Neuronal stem cell (in vitro differentiated cells): ENCODE data around the gene LDAF1.

Experiments used
- DNase-seq: peaks from one replicate; pipeline ENCODE4 v3.0.0-alpha.2; 2013; ENCODE audit warnings: low spot score
- H2AFZ ChIP-seq: one replicate; pipeline ENCODE4 v1.6.1; 2013; ENCODE audit warnings: mild to moderate bottlenecking, low read length, inconsistent platforms
- H2AK5ac ChIP-seq: 2 replicates; pipeline ENCODE4 v1.6.1; 2013; ENCODE audit warnings: low read depth, mild to moderate bottlenecking, inconsistent platforms, low read length, moderate library complexity, mixed read lengths
- H2BK120ac ChIP-seq: 2 replicates; pipeline ENCODE4 v1.6.1; 2013; ENCODE audit warnings: low read depth, mild to moderate bottlenecking, inconsistent platforms, low read length, moderate library complexity, mixed read lengths
- H2BK12ac ChIP-seq: one replicate; pipeline ENCODE4 v1.6.1; 2013; ENCODE audit warnings: low read length, inconsistent platforms
- H2BK15ac ChIP-seq: 2 replicates; pipeline ENCODE4 v1.6.1; 2013; ENCODE audit warnings: mild to moderate bottlenecking, low read length, inconsistent platforms, mixed read lengths
- H2BK5ac ChIP-seq: one replicate; pipeline ENCODE4 v1.6.1; 2013; ENCODE audit warnings: inconsistent platforms, mild to moderate bottlenecking, low read length, moderate library complexity
- H3K14ac ChIP-seq: one replicate; pipeline ENCODE4 v1.6.1; 2013; ENCODE audit warnings: low read length, inconsistent platforms
- H3K18ac ChIP-seq: 2 replicates; pipeline ENCODE4 v1.6.1; 2013; ENCODE audit warnings: low read length, inconsistent platforms
- H3K23ac ChIP-seq: 2 replicates; pipeline ENCODE4 v1.6.1; 2013; ENCODE audit warnings: low read depth, mild to moderate bottlenecking, mixed read lengths, low read length, inconsistent platforms; ENCODE audit not compliant: poor library complexity
- H3K27ac ChIP-seq: replicated peaks from 3 replicates; pipeline ENCODE4 v1.5.1; 2013; ENCODE audit warnings: low read length, inconsistent platforms
- H3K27me3 ChIP-seq, 3 experiments: 2 replicates each; pipeline ENCODE4 v1.6.1; 2013; ENCODE audit warnings: low read length in 3 of 3, mild to moderate bottlenecking in 2 of 3, inconsistent platforms in 1 of 3, low read depth in 1 of 3, mixed read lengths in 1 of 3, moderate library complexity in 1 of 3; ENCODE audit not compliant: control insufficient read depth in 3 of 3, insufficient read depth in 3 of 3
- H3K36me3 ChIP-seq, 2 donors: replicated peaks in 1 of 2; 2 replicates each; pipeline ENCODE4 v1.6.1; 2013; ENCODE audit warnings: low read length in 2 of 2; ENCODE audit not compliant: control insufficient read depth in 2 of 2, insufficient read depth in 2 of 2
- H3K4ac ChIP-seq: 2 replicates; pipeline ENCODE4 v1.6.1; 2013; ENCODE audit warnings: inconsistent platforms, mild to moderate bottlenecking, low read length, moderate library complexity
- H3K4me1 ChIP-seq, 2 donors: 1 replicate in 1 of 2; 2 replicates in 1 of 2; pipeline ENCODE4 v1.6.1; 2013; ENCODE audit warnings: low read length in 2 of 2, low read depth in 1 of 2; ENCODE audit not compliant: control insufficient read depth in 2 of 2, insufficient read depth in 1 of 2
- H3K4me2 ChIP-seq: one replicate; pipeline ENCODE4 v1.6.1; 2013; ENCODE audit warnings: mild to moderate bottlenecking, low read length, inconsistent platforms; ENCODE audit not compliant: insufficient read depth, poor library complexity, severe bottlenecking
- H3K4me3 ChIP-seq, 2 donors: 2 replicates each; pipeline ENCODE4 v1.5.1; 2013; ENCODE audit warnings: low read length in 2 of 2, mild to moderate bottlenecking in 2 of 2, inconsistent platforms in 1 of 2, moderate library complexity in 1 of 2
- H3K79me1 ChIP-seq: one replicate; pipeline ENCODE4 v1.6.1; 2013; ENCODE audit warnings: low read depth, mild to moderate bottlenecking, inconsistent platforms, low read length, moderate library complexity
- H3K9ac ChIP-seq: one replicate; pipeline ENCODE4 v1.6.1; 2013; ENCODE audit warnings: mild to moderate bottlenecking, low read depth, low read length, inconsistent platforms; ENCODE audit not compliant: poor library complexity
- H3K9me3 ChIP-seq, 2 donors: replicated peaks in 1 of 2; 2 replicates each; pipeline versions ENCODE3 to v1.6.1; 2013; ENCODE audit warnings: low read length in 2 of 2, mild to moderate bottlenecking in 2 of 2, inconsistent platforms in 1 of 2, low read depth in 1 of 2, mixed read lengths in 1 of 2, moderate library complexity in 1 of 2; ENCODE audit not compliant: control insufficient read depth in 2 of 2, insufficient read depth in 1 of 2
- H4K8ac ChIP-seq: one replicate; pipeline ENCODE4 v1.6.1; 2013; ENCODE audit warnings: low read depth, mild to moderate bottlenecking, inconsistent platforms, low read length, moderate library complexity
- H4K91ac ChIP-seq: one replicate; pipeline ENCODE4 v1.6.1; 2013; ENCODE audit warnings: low read length, low read depth, mild to moderate bottlenecking, inconsistent platforms; ENCODE audit not compliant: poor library complexity
- WGBS, 2 donors: extraction: QIAGEN DNeasy Blood & Tissue Kit; methylation state at CpG; one replicate each; pipeline ENCODE4 v1.1.7; 2013; ENCODE audit warnings: missing lambda C conversion rate in 2 of 2, mixed read lengths in 1 of 2; ENCODE audit not compliant: insufficient read length in 2 of 2, insufficient replicate concordance in 1 of 2; ENCODE audit errors: extremely low coverage in 2 of 2; 5-methylcytosine and 5-hydroxymethylcytosine counted together

Gene LDAF1

GRCh38 chr16:21183995-21184394, 25.5 kb downstream of the LDAF1 start:
- H3K79me1 ChIP-seq: no peaks in the 10 kb centered on the region
- no peak overlapping the region for H3K4me2 ChIP-seq
- H2BK5ac ChIP-seq: no peak overlapping the region
- no peak overlapping the region for H4K91ac ChIP-seq
- no peaks in the 10 kb centered on the region for H3K4me1 ChIP-seq
- no peak overlapping the region for H4K8ac ChIP-seq
- H3K23ac ChIP-seq: no peak overlapping the region
- H3K14ac ChIP-seq: no peak overlapping the region
- no peaks in the 10 kb centered on the region for H3K27me3 ChIP-seq
- H2BK15ac ChIP-seq: no peak overlapping the region
- H2AK5ac ChIP-seq: no peak overlapping the region
- no peak overlapping the region for H2BK120ac ChIP-seq
- H3K9me3 ChIP-seq: peaks cover 4 to 17% of the 10 kb centered on the region in 2 donors
- no peak overlapping the region for H2AFZ ChIP-seq
- no peak overlapping the region for H2BK12ac ChIP-seq
- H3K9ac ChIP-seq: no peak overlapping the region
- H3K27ac ChIP-seq: no peak overlapping the region
- no peak overlapping the region for H3K18ac ChIP-seq
- peaks cover 17 to 33% of the 10 kb centered on the region in 2 donors for H3K36me3 ChIP-seq
- WGBS, 2 donors: no CpG with 5 or more reads among the region's 3 CpGs
- DNase-seq: no peak
- H3K4ac ChIP-seq: no peak overlapping the region
- H3K4me3 ChIP-seq: no peak overlapping the region

GRCh38 chr16:21184834-21185233, 26.4 kb downstream of the LDAF1 start:
- no peak overlapping the region for H2BK5ac ChIP-seq
- H4K8ac ChIP-seq: no peak overlapping the region
- no peak overlapping the region for H3K4ac ChIP-seq
- H2BK120ac ChIP-seq: no peak overlapping the region
- H3K9ac ChIP-seq: no peak overlapping the region
- H3K79me1 ChIP-seq: no peaks in the 10 kb centered on the region
- H2BK12ac ChIP-seq: no peak overlapping the region
- H3K14ac ChIP-seq: no peak overlapping the region
- H3K4me1 ChIP-seq: no peaks in the 10 kb centered on the region
- no peak overlapping the region for H3K18ac ChIP-seq
- H3K27ac ChIP-seq: no peak overlapping the region
- H2AFZ ChIP-seq: no peak overlapping the region
- no peak overlapping the region for H3K4me3 ChIP-seq
- no peak overlapping the region for H3K4me2 ChIP-seq
- no peak overlapping the region for H2AK5ac ChIP-seq
- no peaks in the 10 kb centered on the region for H3K27me3 ChIP-seq
- H4K91ac ChIP-seq: no peak overlapping the region
- peaks cover 4 to 17% of the 10 kb centered on the region in 2 donors for H3K9me3 ChIP-seq
- no peak overlapping the region for H2BK15ac ChIP-seq
- no peak overlapping the region for H3K23ac ChIP-seq
- H3K36me3 ChIP-seq: peaks cover 10 to 25% of the 10 kb centered on the region in 2 donors
- WGBS, 2 donors: no CpG with 5 or more reads among the region's 3 CpGs
- no peak for DNase-seq

- Histone ChIP-seq H3K4me2 (no peak overlapping the region), H3K18ac (no peak overlapping the region), H3K9me3 (peaks cover 4 to 15% of the 10 kb centered on the region in 2 donors), H2AFZ (no peak overlapping the region), H2BK5ac (no peak overlapping the region), H4K8ac (no peak overlapping the region), H2BK12ac (no peak overlapping the region), H3K9ac (no peak overlapping the region), H3K4me1 (no peaks in the 10 kb centered on the region), H3K27me3 (no peaks in the 10 kb centered on the region), H3K14ac (no peak overlapping the region), H3K36me3 (peaks cover 7 to 19% of the 10 kb centered on the region in 2 donors), H3K79me1 (no peaks in the 10 kb centered on the region), H3K23ac (no peak overlapping the region), H2BK120ac (no peak overlapping the region), H2AK5ac (no peak overlapping the region), H3K27ac (no peak overlapping the region), H3K4me3 (no peak overlapping the region), H4K91ac (no peak overlapping the region), H2BK15ac (no peak overlapping the region), H3K4ac (no peak overlapping the region)
- no CpG with 5 or more reads among the region's 12 CpGs for WGBS, 2 donors
- no peak for DNase-seq
Observed at GRCh38 chr16:21185659-21186325, 27.3 kb downstream of the LDAF1 start.

- Histone ChIP-seq H3K4me2 (no peak overlapping the region), H3K27me3 (no peaks in the 10 kb centered on the region), H3K23ac (no peak overlapping the region), H3K18ac (no peak overlapping the region), H4K91ac (no peak overlapping the region), H2BK12ac (no peak overlapping the region), H3K36me3 (peaks cover 4 to 13% of the 10 kb centered on the region in 2 donors), H3K4ac (no peak overlapping the region), H3K4me3 (no peak overlapping the region), H3K14ac (no peak overlapping the region), H3K9me3 (peaks cover 4 to 12% of the 10 kb centered on the region in 2 donors), H3K79me1 (no peaks in the 10 kb centered on the region), H2AK5ac (no peak overlapping the region), H2BK120ac (no peak overlapping the region), H3K27ac (no peak overlapping the region), H3K4me1 (no peaks in the 10 kb centered on the region), H2AFZ (no peak overlapping the region), H2BK15ac (no peak overlapping the region), H2BK5ac (no peak overlapping the region), H3K9ac (no peak overlapping the region), H4K8ac (no peak overlapping the region)
- no CpG with 5 or more reads among the region's 4 CpGs for WGBS, 2 donors
- no peak for DNase-seq
Observed at GRCh38 chr16:21186326-21186691, 27.8 kb downstream of the LDAF1 start.
